CD4-positive, alpha-beta memory T cell (primary cell): ENCODE results near the gene DDX3X. TPM values are rescaled to one million over a fixed set of nuclear protein-coding genes. Genes with fewer than 3 reads are reported as not detected.

Source experiments
- CTCF ChIA-PET: fragments of 350-600 bp; sonication (Branson Sonifier 250); formaldehyde crosslinking; loops from one replicate; lab custom pipeline; 2021; ENCODE audit warnings: inconsistent platforms; ENCODE audit not compliant: partially characterized antibody; lab: Charles Lee
- POLR2A ChIA-PET: fragments of 350-600 bp; sonication (Branson Sonifier 250); formaldehyde crosslinking; loops from one replicate; lab custom pipeline; 2021; ENCODE audit not compliant: partially characterized antibody; lab: Charles Lee
- DNase-seq, 5 donors: peaks; one replicate each; pipeline versions ENCODE4 v3.0.0 to v3.0.0-alpha.2; 2020 to 2022; ENCODE audit warnings: mixed read lengths in 1 of 5
- H3K27ac ChIP-seq: one replicate; pipeline ENCODE4 v1.7.0; 2013; ENCODE audit warnings: low read depth, low read length
- H3K27me3 ChIP-seq: 2 replicates; pipeline ENCODE4 v1.7.0; 2013; ENCODE audit warnings: mild to moderate bottlenecking, low read length, moderate library complexity; ENCODE audit not compliant: insufficient read depth
- H3K36me3 ChIP-seq: 2 replicates; pipeline ENCODE4 v1.7.0; 2013; ENCODE audit warnings: mild to moderate bottlenecking, low read length, moderate library complexity; ENCODE audit not compliant: insufficient read depth
- H3K4me1 ChIP-seq: 2 replicates; pipeline ENCODE4 v1.7.0; 2013; ENCODE audit warnings: mild to moderate bottlenecking, low read length, moderate library complexity; ENCODE audit not compliant: insufficient read depth
- H3K4me3 ChIP-seq, 2 donors: one replicate each; pipeline ENCODE4 v1.7.0; 2013; ENCODE audit warnings: low read length in 2 of 2, mild to moderate bottlenecking in 1 of 2
- H3K9me3 ChIP-seq, 2 donors: one replicate each; pipeline ENCODE4 v1.7.0; 2013; ENCODE audit warnings: low read length in 2 of 2, control low read depth in 1 of 2; ENCODE audit not compliant: control insufficient read depth in 1 of 2
- H3K27ac Mint-ChIP-seq, 7 donors: one replicate each; pipeline ENCODE4 v1.8.0; 2020 to 2021; ENCODE audit warnings: mixed read lengths in 7 of 7, mild to moderate bottlenecking in 6 of 7, inconsistent platforms in 3 of 7, moderate library complexity in 3 of 7
- H3K27me3 Mint-ChIP-seq, 2 donors: one replicate each; pipeline ENCODE4 v1.8.0; 2020 to 2021; ENCODE audit warnings: mixed read lengths in 2 of 2
- H3K36me3 Mint-ChIP-seq, 2 donors: one replicate each; pipeline ENCODE4 v1.8.0; 2020 to 2021; ENCODE audit warnings: mixed read lengths in 2 of 2, inconsistent platforms in 1 of 2, mild to moderate bottlenecking in 1 of 2
- H3K4me1 Mint-ChIP-seq, 4 donors: one replicate each; pipeline ENCODE4 v1.8.0; 2020 to 2021; ENCODE audit warnings: mixed read lengths in 4 of 4, mild to moderate bottlenecking in 1 of 4
- H3K4me3 Mint-ChIP-seq, 8 donors: one replicate each; pipeline ENCODE4 v1.8.0; 2020 to 2021; ENCODE audit warnings: mixed read lengths in 8 of 8, mild to moderate bottlenecking in 7 of 8, moderate library complexity in 6 of 8, inconsistent platforms in 3 of 8
- H3K9me3 Mint-ChIP-seq, 8 donors: one replicate each; pipeline ENCODE4 v1.8.0; 2020 to 2021; ENCODE audit warnings: mixed read lengths in 8 of 8, mild to moderate bottlenecking in 5 of 8, inconsistent platforms in 3 of 8, moderate library complexity in 1 of 8
- intact Hi-C: fragments of 100-400 bp; cut with micrococcal nuclease; formaldehyde crosslinking; loops from one replicate; pipeline ENCODE4 v1.15.1; 2023
- polyA plus RNA-seq, 2 donors: library from polyadenylated mRNA; unstranded; fragments of 300-500 nt; fragmentation: Illumina TruSeq; gene quantifications; one replicate each; pipeline ENCODE4 v1.2.3, GENCODE V29; 2021
- total RNA-seq, 2 experiments: library from RNA; stranded (reverse); gene quantifications; one replicate each; pipeline ENCODE4 v1.2.3, GENCODE V29; 2021

The DDX3X gene
- total and polyA plus RNA-seq, 4 experiments from 2014 or later = 256 to 320 (median 287) TPM

- no peaks in the 10 kb centered on the region for H3K27me3 ChIP-seq
- intact Hi-C loops = loop anchor here (2.0 to 10.0 kb wide), 2 partner anchors 251 to 751 kb away; partner anchors contain the start of genes ATP6AP2 and USP9X
- Mint-ChIP-seq H3K4me1 (peaks cover 18 to 76% (median 50%) of the 10 kb centered on the region in 4 donors), H3K36me3 (peaks cover 27 to 66% of the 10 kb centered on the region in 2 donors), H3K27ac (peak overlapping the region; percentile 99 to 100 (median 100)), H3K27me3 (no peaks in the 10 kb centered on the region), H3K9me3 (peaks cover 0 to 18% (median 0%) of the 10 kb centered on the region in 8 donors), H3K4me3 (peak overlapping the region; percentile 91 to 99 (median 98))
- H3K9me3 ChIP-seq = no peaks in the 10 kb centered on the region
- ChIA-PET CTCF (interaction anchor here (1.5 kb wide), 1 partner anchor 108 kb away, joined by 6 read pairs; no protein-coding TSS in a partner anchor), POLR2A (interaction anchor here (0.7 to 3.6 kb wide), 8 partner anchors 12 to 470 kb away, joined by 3 to 40 read pairs (median 7); no protein-coding TSS in a partner anchor)
- peaks cover 37% of the 10 kb centered on the region for H3K4me1 ChIP-seq
- no peak for DNase-seq
- H3K4me3 ChIP-seq = peak overlapping the region; percentile 50 to 98
- H3K36me3 ChIP-seq = peaks cover 4% of the 10 kb centered on the region
- H3K27ac ChIP-seq = peak overlapping the region; percentile 98
Measured at GRCh38 chrX:41335198-41335957, 1.4 kb downstream of the DDX3X start.

DNA sequence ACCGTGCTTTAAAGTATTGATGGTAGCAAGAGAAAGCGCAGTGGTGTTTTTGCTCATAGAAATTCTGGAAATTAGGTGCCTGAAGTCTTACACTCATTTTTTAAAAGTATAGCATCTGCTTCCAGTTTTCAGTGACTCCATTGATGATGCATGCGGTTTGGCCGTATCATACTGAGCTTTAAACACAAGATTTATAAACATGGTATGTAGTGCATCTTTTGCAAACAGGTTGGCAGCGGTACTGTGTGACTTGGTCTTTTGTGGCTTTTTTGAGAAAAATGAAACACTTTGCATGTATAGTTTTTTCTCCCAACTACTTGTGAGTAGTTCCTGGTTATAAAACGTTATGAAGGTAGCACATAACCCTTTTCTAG, 2.0 kb downstream of the DDX3X start:
- Mint-ChIP-seq H3K9me3 (peaks cover 0 to 18% (median 0%) of the 10 kb centered on the region in 8 donors), H3K4me3 (peak overlapping the region; percentile 91 to 99 (median 98)), H3K4me1 (peaks cover 18 to 76% (median 51%) of the 10 kb centered on the region in 4 donors), H3K27ac (peak overlapping the region; percentile 99 to 100 (median 100)), H3K27me3 (no peaks in the 10 kb centered on the region), H3K36me3 (peaks cover 28 to 70% of the 10 kb centered on the region in 2 donors)
- Histone ChIP-seq H3K4me3 (peak overlapping the region; percentile 50 to 98), H3K27ac (peak overlapping the region; percentile 98), H3K9me3 (no peaks in the 10 kb centered on the region), H3K27me3 (no peaks in the 10 kb centered on the region), H3K36me3 (peaks cover 4% of the 10 kb centered on the region), H3K4me1 (peaks cover 42% of the 10 kb centered on the region)
- peak in 2 of 5 donors; percentile 38 to 43 for DNase-seq
- CTCF ChIA-PET = interaction anchor here (1.5 kb wide), 1 partner anchor 107 kb away, joined by 6 read pairs; no protein-coding TSS in a partner anchor
- POLR2A ChIA-PET = interaction anchor here (0.7 to 3.6 kb wide), 7 partner anchors 11 to 169 kb away, joined by 3 to 40 read pairs (median 7); no protein-coding TSS in a partner anchor
- intact Hi-C loops = loop anchor here (2.0 to 10.0 kb wide), 3 partner anchors 251 to 751 kb away; partner anchors contain the start of genes ATP6AP2, MED14 and USP9X

DNA sequence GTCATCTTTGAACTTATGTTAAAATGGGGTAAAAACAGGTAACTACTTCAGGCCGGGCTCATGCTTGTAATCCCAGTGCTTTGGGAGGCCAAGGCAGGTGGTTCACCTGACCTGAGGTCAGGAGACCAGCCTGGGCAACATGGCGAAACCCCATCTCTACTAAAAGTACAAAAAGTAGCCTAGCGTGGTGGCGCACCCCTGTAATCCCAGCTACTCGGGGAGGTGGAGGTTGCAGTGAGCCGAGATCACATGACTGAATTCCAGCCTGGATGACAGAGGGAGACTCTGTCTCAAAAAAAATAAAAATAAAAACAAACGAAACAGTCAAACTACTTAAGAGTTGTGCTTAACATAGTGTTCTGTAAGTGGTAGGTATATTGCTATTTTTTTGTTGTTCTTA, 2.5 kb downstream of the DDX3X start:
- peak overlapping the region; percentile 91 to 99 (median 98) for H3K4me3 Mint-ChIP-seq
- Histone ChIP-seq H3K4me1 (peaks cover 47% of the 10 kb centered on the region), H3K9me3 (no peaks in the 10 kb centered on the region), H3K27me3 (no peaks in the 10 kb centered on the region), H3K4me3 (peak overlapping the region; percentile 50 to 98), H3K36me3 (peaks cover 6% of the 10 kb centered on the region), H3K27ac (peak overlapping the region; percentile 98)
- ChIA-PET CTCF (interaction anchor here (1.5 kb wide), 1 partner anchor 107 kb away, joined by 6 read pairs; no protein-coding TSS in a partner anchor), POLR2A (interaction anchor here (1.4 to 3.6 kb wide), 8 partner anchors 8 to 105 kb away, joined by 3 to 40 read pairs (median 7); no protein-coding TSS in a partner anchor)
- peak overlapping the region; percentile 70 to 100 (median 100) for H3K27ac Mint-ChIP-seq
- peaks cover 0 to 18% (median 0%) of the 10 kb centered on the region in 8 donors for H3K9me3 Mint-ChIP-seq
- peaks cover 18 to 76% (median 53%) of the 10 kb centered on the region in 4 donors for H3K4me1 Mint-ChIP-seq
- no peaks in the 10 kb centered on the region for H3K27me3 Mint-ChIP-seq
- no peak for DNase-seq
- intact Hi-C loops = loop anchor here (2.0 to 10.0 kb wide), 2 partner anchors 602 to 752 kb away; partner anchors contain the start of genes ATP6AP2 and MED14
- peaks cover 33 to 75% of the 10 kb centered on the region in 2 donors for H3K36me3 Mint-ChIP-seq

- peak overlapping the region in 6 of 7 donors; percentile 99 to 100 (median 100) for H3K27ac Mint-ChIP-seq
- peaks cover 0 to 19% (median 0%) of the 10 kb centered on the region in 8 donors for H3K9me3 Mint-ChIP-seq
- H3K4me1 ChIP-seq = peaks cover 52% of the 10 kb centered on the region
- no peaks in the 10 kb centered on the region for H3K27me3 Mint-ChIP-seq
- peak overlapping the region; percentile 98 for H3K27ac ChIP-seq
- intact Hi-C loops = loop anchor here (1.0 to 10.0 kb wide), 4 partner anchors 11 to 752 kb away; partner anchors contain the start of genes ATP6AP2 and MED14
- peaks cover 35 to 82% of the 10 kb centered on the region in 2 donors for H3K36me3 Mint-ChIP-seq
- peaks cover 18 to 74% (median 54%) of the 10 kb centered on the region in 4 donors for H3K4me1 Mint-ChIP-seq
- peaks cover 13% of the 10 kb centered on the region for H3K36me3 ChIP-seq
- ChIA-PET POLR2A (interaction anchor here (1.0 to 3.5 kb wide), 8 partner anchors 8 to 106 kb away, joined by 3 to 33 read pairs (median 6); no protein-coding TSS in a partner anchor), CTCF (interaction anchor here (1.5 to 2.2 kb wide), 3 partner anchors 106 to 157 kb away, joined by 4 to 8 read pairs (median 6); no protein-coding TSS in a partner anchor)
- H3K4me3 ChIP-seq = peak overlapping the region; percentile 42 to 98
- no peak for DNase-seq
- peak overlapping the region; percentile 91 to 99 (median 98) for H3K4me3 Mint-ChIP-seq
- no peaks in the 10 kb centered on the region for H3K27me3 ChIP-seq
- H3K9me3 ChIP-seq = no peaks in the 10 kb centered on the region
Measured at GRCh38 chrX:41337140-41337539, 3.2 kb downstream of the DDX3X start.

- Mint-ChIP-seq H3K4me3 (peak overlapping the region; percentile 56 to 99 (median 92)), H3K27ac (peak overlapping the region in 6 of 7 donors; percentile 14 to 100 (median 68)), H3K36me3 (peaks cover 46 to 87% of the 10 kb centered on the region in 2 donors), H3K4me1 (peaks cover 22 to 78% (median 56%) of the 10 kb centered on the region in 4 donors), H3K27me3 (no peaks in the 10 kb centered on the region), H3K9me3 (peaks cover 0 to 20% (median 0%) of the 10 kb centered on the region in 8 donors)
- CTCF ChIA-PET = interaction anchor here (1.7 to 2.2 kb wide), 2 partner anchors 105 to 158 kb away, joined by 4 to 8 read pairs; no protein-coding TSS in a partner anchor
- peaks cover 53% of the 10 kb centered on the region for H3K4me1 ChIP-seq
- H3K27me3 ChIP-seq = no peaks in the 10 kb centered on the region
- H3K27ac ChIP-seq = peak overlapping the region; percentile 15
- no peak for DNase-seq
- no peaks in the 10 kb centered on the region for H3K9me3 ChIP-seq
- no peak overlapping the region for H3K4me3 ChIP-seq
- peaks cover 26% of the 10 kb centered on the region for H3K36me3 ChIP-seq
- POLR2A ChIA-PET = interaction anchor here (1.0 to 3.5 kb wide), 8 partner anchors 10 to 104 kb away, joined by 3 to 33 read pairs (median 10); no protein-coding TSS in a partner anchor
- intact Hi-C loops = loop anchor here (10.0 kb wide), 1 partner anchor 754 kb away; the partner anchor contains the start of gene ATP6AP2
Measured at GRCh38 chrX:41338436-41338835, 4.5 kb downstream of the DDX3X start.

DNA sequence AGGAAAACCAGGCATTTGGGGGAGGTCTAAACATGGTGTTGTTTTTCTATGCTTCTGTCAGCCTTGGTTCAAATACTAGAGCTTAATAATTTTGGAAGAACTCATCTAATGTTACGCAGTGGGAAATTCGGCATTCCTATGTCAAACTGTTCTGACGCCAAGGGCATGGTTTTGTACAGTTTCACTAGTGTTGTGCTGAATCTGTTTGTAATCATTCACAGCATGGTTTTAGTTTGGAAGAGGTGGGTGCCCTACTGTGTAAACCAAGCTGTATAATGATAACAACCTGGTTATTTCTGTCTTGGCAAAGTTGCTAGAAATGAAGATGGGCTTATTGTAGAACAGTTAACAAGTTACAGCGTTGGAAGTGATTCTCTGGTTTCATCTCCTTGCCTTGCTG, 5.2 kb downstream of the DDX3X start:
- Mint-ChIP-seq H3K4me3 (peak overlapping the region; percentile 59 to 99 (median 84)), H3K27ac (peak overlapping the region in 4 of 7 donors; percentile 27 to 100 (median 76)), H3K36me3 (peaks cover 52 to 86% of the 10 kb centered on the region in 2 donors), H3K9me3 (peaks cover 0 to 15% (median 0%) of the 10 kb centered on the region in 8 donors), H3K4me1 (peaks cover 22 to 72% (median 61%) of the 10 kb centered on the region in 4 donors), H3K27me3 (no peaks in the 10 kb centered on the region)
- no peaks in the 10 kb centered on the region for H3K27me3 ChIP-seq
- POLR2A ChIA-PET = interaction anchor here (0.8 to 3.2 kb wide), 4 partner anchors 9 to 103 kb away, joined by 3 to 19 read pairs (median 12); no protein-coding TSS in a partner anchor
- peaks cover 53% of the 10 kb centered on the region for H3K4me1 ChIP-seq
- H3K36me3 ChIP-seq = peaks cover 33% of the 10 kb centered on the region
- peak overlapping the region; percentile 38 for H3K27ac ChIP-seq
- CTCF ChIA-PET = interaction anchor here (2.2 kb wide), 1 partner anchor 159 kb away, joined by 8 read pairs; no protein-coding TSS in a partner anchor
- DNase-seq = no peak
- H3K9me3 ChIP-seq = no peaks in the 10 kb centered on the region
- H3K4me3 ChIP-seq = no peak overlapping the region
- intact Hi-C loops = loop anchor here (10.0 kb wide), 1 partner anchor 754 kb away; the partner anchor contains the start of gene ATP6AP2
